GM21367 (cell line): ENCODE measurements around the gene STARD3.

Experiments used
- ATAC-seq: cut with Tn5 transposase; IDR thresholded peaks from one replicate; pipeline ENCODE4 v1.9.1; 2021; ENCODE audit not compliant: unreplicated experiment

The STARD3 gene

DNA sequence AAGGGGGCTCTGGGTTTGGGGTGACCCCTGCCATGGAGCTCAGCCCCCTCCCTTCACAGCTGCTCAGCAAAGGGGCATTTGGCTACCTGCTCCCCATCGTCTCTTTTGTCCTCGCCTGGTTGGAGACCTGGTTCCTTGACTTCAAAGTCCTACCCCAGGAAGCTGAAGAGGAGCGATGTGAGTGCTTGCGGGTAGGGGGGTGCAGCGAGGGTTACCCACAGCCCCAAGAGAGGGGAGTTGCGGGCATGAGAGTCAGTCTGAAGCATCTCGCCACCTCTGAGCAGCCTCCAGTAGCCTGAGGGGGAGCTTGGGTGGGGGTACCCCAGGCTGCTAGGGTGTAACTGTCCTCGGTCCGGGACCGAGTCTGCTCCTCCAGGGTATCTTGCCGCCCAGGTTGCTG, 21.4 kb downstream of the STARD3 start:
- no peak for ATAC-seq

DNA sequence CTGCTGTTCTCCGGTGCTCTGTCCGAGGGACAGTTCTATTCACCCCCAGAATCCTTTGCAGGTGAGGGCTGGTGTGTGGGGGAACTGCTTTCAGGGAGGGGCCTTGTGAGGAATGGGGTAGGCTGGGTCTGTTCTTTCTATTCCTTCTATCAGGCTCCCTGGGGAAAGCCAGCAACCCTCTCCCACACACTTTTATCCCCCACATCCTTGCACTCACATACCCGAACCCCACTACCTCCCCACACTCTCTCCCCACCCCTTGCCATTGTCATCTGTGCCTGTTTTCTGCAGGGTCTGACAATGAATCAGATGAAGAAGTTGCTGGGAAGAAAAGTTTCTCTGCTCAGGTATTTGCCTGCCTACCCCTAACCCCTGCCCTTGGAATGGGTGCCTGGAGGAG, 21.8 kb downstream of the STARD3 start:
- ATAC-seq, result no peak

DNA sequence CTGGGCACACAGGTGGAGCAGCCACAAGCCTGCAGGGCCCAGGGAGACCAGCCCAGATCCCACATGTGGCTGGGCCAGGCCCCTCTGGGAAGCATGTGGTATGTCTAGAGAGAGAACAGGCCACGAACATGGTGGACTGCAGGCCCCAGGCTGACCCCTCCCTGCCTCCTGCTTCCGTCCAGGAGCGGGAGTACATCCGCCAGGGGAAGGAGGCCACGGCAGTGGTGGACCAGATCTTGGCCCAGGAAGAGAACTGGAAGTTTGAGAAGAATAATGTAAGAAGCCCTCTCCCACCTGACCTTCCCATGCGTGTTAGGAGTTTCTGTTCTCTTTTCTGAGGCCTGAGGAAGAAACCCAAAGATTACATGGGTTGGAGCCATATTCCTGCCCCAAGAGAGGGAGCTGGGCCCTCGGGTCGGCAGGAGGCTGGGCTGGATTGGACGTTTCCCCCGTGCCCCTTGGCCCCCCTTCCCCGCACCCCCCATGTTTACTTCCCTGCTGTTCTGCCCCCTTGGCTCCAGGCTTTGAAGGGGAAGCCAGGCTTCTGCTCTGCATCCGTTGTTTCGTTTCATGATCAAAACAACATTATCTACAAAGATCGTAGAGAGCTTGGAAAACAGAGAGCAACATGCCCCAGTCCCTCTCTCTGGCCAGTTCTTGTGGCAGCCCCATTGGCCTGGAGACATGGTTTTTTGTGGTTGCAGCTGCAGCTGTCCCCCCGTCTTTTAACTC, 22.5 kb downstream of the STARD3 start:
- ATAC-seq, result no peak

DNA sequence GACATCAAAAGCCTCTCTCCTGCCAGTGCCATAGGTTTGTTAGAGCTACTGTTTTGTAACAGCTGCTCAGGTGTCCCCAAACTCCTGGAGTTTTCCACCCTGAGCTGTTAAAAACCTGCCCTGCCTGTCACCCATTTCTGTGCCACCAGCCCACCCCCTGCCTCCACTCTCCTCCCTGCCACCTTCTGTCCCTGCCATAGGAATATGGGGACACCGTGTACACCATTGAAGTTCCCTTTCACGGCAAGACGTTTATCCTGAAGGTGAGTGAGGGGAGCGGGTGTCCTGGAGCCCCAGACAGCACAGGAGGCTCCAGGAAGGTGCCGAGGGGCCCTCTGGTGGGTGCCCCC, 23.0 kb downstream of the STARD3 start:
- ATAC-seq, result no peak

DNA sequence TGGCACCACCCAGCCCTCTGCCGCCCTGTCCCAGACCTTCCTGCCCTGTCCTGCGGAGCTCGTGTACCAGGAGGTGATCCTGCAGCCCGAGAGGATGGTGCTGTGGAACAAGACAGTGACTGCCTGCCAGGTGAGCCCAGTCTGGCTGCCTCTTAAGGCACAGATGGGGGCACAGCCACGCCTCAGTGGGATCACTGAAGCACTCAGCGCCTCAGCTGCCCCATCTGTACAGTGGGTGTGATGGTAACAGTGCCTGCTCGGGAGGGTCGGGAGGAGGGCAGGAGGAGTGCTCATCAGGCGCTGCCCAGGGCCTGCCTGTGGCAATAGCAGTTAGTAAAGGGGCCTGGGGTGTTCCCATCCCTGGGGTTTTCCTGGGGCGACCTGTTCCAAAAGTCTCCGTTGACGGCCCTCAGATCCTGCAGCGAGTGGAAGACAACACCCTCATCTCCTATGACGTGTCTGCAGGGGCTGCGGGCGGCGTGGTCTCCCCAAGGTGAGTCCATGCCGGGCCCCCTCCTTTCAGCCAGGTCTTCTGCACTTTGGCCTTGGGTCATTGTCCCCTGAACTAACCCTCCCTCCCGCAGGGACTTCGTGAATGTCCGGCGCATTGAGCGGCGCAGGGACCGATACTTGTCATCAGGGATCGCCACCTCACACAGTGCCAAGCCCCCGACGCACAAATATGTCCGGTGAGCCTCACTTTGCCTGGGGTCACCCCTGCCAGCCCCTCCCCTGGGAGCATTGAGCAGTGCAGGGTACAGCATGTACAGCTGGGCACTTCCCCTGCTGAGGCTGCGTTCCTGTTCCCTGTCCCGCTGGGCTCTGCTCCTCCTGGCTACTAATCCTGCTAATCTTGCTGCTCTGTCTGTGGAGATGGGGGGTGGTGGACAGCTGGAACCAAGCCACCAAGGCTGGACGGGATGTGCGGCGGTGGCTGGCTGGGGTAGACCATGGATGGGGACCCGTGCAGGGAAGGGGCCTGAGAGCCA, 23.7 kb downstream of the STARD3 start:
- no peak for ATAC-seq

DNA sequence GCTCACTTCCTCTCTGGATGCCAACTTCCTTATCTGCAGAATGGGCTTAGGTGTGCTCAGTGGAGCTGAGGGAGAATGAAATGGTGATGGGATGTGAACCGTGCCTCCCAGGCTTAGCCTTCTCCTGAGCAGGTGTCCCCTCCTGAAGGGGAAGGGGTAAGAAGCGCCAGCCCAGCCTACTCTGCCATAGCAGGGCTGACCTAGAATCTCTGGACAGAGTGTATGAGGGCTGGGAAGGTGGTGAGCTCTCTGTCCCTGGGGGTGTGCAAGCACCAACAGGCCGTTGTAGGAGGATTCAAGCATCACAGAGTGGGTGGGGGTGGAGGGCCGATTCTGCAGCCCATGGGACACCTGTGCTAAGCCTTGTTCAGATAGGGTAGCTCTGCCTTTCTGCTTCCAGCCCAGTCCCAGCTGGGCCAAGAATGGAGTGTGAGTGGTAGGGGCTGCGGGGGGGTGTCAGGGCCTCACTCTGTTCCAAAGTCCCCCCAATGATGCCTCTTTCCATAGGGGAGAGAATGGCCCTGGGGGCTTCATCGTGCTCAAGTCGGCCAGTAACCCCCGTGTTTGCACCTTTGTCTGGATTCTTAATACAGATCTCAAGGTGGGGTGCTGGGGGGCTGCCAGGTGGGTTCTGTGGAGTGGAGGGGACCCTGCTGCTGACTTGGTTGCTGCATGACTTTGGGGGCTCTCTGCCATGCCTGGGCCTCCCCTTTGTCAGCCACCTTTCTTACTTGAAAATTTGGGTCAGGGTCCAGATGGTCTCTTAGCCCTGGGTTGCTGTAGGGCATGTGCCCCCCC, 25.0 kb downstream of the STARD3 start:
- no peak for ATAC-seq

DNA sequence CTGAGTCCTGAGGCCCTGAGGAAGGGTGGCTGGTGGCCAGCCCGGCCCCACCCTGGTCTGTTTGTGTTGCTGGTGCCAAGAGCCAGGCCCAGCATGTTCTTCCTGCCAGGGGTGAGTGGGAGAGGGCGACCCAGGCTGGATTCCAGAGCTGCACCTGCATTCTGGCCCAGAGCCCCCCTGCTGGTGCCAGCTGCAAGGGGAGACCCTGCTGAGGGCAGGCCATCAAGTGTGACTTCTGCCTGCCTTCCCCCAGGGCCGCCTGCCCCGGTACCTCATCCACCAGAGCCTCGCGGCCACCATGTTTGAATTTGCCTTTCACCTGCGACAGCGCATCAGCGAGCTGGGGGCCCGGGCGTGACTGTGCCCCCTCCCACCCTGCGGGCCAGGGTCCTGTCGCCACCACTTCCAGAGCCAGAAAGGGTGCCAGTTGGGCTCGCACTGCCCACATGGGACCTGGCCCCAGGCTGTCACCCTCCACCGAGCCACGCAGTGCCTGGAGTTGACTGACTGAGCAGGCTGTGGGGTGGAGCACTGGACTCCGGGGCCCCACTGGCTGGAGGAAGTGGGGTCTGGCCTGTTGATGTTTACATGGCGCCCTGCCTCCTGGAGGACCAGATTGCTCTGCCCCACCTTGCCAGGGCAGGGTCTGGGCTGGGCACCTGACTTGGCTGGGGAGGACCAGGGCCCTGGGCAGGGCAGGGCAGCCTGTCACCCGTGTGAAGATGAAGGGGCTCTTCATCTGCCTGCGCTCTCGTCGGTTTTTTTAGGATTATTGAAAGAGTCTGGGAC, 25.8 kb downstream of the STARD3 start:
- no peak for ATAC-seq

DNA sequence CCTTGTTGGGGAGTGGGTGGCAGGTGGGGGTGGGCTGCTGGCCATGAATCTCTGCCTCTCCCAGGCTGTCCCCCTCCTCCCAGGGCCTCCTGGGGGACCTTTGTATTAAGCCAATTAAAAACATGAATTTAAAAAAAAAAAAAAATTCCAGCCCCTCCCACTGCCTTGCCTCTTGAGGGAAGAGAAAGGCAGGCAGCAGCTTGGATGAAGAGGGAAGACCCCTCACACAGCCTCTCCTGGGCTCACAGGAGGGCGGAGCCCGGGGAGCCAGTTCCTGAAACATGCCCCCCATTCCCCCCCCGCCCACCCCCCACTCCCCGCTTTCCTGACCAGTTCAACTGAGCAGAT, 26.4 kb downstream of the STARD3 start:
- ATAC-seq, result no peak

DNA sequence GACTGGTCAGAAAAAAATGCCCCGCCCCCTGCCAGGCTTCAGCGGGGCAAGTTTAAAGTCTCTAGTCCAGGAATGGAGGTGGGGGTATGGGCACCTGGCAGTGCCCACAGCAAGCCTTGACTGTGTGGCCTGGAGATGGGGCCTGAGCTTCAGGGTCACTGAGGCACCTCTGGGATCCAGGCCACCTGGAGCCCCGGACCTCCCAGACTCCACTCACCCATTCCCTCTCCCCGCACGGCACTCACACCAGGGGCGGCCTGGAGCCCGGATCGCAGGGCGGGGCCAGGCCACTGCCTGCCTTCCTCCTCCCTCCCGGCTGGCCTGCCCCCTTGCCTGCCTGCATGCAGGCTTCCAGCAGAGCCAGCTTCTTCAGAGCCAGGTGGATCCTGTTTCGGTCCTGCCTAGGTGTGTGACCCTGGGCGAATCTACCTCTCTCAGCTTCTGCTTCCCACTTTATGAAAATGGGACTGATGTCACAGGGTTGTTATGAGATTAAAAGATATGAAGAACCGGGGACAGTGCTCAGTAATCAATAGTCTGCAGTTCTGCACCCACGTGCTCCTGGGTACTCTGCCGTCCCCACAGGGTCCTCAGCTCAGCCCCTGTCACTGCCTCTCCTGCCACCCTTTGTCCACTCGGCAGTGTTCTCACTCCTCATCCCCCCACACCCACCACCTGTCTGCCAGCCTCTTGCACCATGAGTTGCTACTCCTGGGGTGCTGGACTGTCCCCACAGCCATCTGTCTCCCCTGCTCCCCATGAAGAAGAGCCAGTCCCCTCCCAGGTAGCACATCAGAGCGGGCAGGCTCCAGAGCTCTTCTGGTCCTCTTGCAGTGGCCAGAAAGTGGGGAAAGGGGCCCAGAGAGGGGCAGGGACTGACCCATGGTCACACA, 27.0 kb downstream of the STARD3 start:
- no peak for ATAC-seq

DNA sequence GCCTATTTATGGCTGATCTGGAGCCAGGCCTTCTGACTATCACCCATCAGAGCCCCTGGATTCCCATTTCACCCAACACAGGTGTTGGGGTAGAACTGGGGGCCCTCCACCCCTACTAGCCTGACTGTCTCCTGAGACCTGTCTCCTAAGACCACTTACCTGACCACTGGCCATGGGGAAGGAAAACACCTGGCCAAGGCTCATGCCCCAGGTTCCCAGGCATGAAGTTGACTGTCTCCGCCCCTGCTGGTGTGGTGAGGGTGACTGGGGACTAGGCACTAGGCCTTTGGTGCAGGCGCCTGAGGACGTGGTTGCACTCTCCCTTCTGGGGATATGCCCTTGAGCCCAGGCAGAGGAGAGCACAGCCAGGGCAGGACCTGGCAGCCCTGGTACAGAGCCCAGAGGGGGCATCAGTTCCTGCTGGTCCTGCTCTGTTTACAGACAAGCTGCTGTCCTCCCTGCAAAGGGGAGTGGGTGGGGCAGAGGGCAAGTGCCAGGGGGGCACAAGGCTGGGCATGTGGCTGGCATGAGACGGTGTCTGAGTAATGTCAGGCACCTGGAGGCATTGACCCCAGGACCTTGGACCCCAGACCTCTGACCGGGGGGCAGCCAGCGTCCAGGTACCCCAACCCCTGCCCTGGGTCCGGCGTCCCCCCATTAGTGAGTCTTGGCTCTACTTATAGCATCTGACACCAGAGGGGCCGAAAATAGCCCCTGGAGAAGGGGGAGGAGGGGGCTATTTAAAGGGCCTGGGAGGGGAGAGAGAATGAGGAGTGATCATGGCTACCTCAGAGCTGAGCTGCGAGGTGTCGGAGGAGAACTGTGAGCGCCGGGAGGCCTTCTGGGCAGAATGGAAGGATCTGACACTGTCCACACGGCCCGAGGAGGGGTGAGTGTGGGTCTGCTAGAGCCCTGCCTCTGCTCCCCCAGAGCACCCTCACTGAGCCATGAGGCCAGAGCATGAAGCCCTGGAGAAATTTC, 27.9 kb downstream of the STARD3 start, which contains the start of gene TCAP:
Gene TCAP, plus strand, starts transcription at position 769 of the 981 bp plus-strand sequence. Its CDS starts 11 bp downstream, at position 780.
- no peak for ATAC-seq

DNA sequence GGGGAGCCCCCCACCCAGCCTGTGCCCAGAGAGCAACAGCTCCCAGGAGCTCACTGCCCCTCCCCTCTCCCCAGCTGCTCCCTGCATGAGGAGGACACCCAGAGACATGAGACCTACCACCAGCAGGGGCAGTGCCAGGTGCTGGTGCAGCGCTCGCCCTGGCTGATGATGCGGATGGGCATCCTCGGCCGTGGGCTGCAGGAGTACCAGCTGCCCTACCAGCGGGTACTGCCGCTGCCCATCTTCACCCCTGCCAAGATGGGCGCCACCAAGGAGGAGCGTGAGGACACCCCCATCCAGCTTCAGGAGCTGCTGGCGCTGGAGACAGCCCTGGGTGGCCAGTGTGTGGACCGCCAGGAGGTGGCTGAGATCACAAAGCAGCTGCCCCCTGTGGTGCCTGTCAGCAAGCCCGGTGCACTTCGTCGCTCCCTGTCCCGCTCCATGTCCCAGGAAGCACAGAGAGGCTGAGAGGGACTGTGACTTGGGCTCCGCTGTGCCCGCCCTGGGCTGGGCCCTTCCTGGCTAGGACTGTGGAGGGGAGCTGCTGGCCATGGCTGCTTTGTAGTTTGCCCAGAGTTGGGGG, 28.8 kb downstream of the STARD3 start:
- ATAC-seq, result no peak

DNA sequence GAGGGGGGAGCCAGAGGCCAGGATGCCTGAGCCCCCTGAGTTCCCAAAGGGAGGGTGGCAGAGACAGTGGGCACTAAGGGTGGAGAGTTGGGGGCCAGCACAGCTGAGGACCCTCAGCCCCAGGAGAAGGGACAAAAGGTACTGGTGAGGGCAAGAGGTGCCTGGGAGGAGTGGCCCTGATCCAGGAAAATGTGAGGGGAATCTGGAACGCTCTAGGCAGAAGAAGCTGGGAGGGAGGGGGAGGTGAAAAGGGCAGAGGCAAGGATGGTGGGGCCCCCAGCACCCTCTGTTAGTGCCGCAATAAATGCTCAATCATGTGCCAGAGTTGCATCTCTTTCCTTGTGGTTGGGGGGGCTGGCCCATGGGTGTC, 29.3 kb downstream of the STARD3 start:
- ATAC-seq, result no peak

DNA sequence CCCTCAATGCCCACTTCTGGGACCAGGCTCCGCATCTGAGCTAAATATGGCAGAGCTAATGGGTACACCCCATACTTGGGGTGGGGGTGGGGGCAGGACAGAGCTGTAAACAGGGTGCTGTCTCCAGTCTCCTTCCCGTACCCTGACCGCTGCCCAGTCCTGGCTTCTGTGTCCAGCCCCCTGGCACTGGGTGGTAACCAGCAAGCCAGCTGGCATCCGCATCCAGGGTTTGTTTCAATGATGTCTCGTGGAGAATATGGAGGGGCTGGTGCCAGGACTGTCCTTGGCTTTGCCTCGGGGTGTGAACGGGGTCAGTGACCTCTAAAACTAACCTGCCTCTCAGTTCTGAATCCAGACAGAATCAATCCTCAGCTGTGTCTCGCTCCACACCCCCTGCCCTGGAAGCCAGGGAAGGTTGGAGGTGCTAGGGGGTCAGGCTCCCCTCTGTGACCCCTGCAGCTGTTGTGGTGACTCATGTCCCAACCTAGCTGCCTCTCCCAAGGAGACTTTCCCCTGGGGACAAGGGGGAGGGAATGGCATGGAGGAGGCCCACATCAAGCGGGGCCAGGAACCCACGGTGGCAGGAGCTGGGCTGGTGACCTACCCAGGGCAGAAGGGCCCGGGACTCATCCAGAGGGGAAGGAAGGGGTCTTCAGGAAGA, 29.8 kb downstream of the STARD3 start:
- ATAC-seq, result no peak

DNA sequence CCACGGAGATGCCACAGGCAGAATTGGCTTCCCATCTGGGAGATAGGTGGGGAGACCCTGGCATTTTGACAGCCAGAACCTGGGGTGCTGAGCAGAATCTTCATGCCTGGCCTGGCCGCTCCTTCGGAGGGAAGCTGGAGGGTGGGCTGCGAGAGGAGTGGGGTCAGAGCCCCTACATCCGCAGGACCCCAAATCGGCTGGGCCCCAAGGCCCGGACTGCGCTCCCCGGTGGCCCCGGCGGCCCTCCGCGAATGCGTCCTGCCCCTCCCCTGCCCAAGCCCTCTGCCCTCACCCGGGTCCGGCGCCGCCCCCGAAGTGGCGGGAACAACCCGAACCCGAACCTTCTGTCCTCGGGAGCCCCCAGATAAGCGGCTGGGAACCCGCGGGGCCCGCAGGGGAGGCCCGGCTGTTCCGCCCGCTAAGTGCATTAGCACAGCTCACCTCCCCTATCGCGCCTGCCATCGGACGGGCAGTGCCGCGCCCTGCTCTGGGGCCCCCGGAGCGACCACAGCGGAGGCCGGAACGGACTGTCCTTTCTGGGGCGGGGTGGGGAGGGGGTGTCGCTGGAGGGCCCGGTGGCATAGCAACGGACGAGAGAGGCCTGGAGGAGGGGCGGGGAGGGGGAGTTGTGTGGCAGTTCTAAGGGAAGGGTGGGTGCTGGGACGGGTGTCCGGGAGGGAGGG, 30.5 kb downstream of the STARD3 start:
- ATAC-seq, result no peak

DNA sequence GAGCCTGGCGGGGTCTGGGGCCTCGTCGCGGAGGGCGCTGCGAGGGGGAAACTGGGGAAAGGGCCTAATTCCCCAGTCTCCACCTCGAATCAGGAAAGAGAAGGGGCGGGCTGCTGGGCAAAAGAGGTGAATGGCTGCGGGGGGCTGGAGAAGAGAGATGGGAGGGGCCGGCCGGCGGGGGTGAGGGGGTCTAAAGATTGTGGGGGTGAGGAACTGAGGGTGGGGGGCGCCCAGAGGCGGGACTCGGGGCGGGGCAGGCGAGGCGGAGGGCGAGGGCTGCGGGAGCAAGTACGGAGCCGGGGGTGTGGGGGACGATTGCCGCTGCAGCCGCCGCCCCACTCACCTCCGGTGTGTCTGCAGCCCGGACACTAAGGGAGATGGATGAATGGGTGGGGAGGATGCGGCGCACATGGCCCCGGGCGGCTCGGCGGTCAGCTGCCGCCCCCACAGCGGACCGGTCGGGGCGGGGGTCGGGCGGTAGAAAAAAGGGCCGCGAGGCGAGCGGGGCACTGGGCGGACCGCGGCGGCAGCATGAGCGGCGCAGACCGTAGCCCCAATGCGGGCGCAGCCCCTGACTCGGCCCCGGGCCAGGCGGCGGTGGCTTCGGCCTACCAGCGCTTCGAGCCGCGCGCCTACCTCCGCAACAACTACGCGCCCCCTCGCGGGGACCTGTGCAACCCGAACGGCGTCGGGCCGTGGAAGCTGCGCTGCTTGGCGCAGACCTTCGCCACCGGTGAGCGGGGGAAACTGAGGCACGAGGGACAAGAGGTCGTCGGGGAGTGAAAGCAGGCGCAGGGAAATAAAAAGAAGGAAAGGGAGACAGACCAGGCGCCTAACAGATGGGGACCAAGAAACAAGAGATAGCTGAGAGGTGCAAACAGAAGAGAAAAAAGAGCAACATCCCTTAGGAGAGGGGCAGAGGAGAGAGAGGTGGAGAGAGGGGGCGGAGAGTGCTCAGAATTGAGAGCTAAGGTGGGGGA, 31.3 kb downstream of the STARD3 start, which contains the start of gene PNMT:
Gene PNMT, plus strand, starts transcription at position 509 of the 980 bp plus-strand sequence. Its CDS starts 23 bp downstream, at position 532.
- no peak for ATAC-seq
